Measurements from ENCODE around the gene LCA5L. TPM values are rescaled to one million over a fixed set of nuclear protein-coding genes. Genes with fewer than 3 reads are reported as not detected.

The LCA5L gene
- total and polyA plus RNA-seq, 2 donors from 2014 or later, result 3.8 to 4.3 TPM

- peak in 4 of 5 donors; percentile 24 to 54 (median 44) for DNase-seq
- H3K9ac ChIP-seq (ENCODE audit: low read length in 3 of 3), result peak within 1 kb of the TSS in 1 of 3 donors; percentile 67
Observed at GRCh38 chr21:39451332-39452206, 6.0 kb upstream of the LCA5L start, which contains the start of gene SH3BGR. SH3BGR (plus strand) TSS chr21:39451970; CDS start chr21:39452097, 127 bp downstream.

GRCh38 chr21:39447264-39447663, 1.7 kb upstream of the LCA5L start:
- Histone ChIP-seq H3K36me3 (ENCODE audit: control insufficient read depth in 2 of 3, insufficient read depth in 3 of 3, low read length in 3 of 3) (no peaks in the 10 kb centered on the region), H3K27ac (ENCODE audit: low read depth in 2 of 2, low read length in 2 of 2) (no peak overlapping the region), H3K27me3 (ENCODE audit: control insufficient read depth, insufficient read depth, low read length) (no peaks in the 10 kb centered on the region), H3K9ac (ENCODE audit: low read length in 3 of 3) (no peak overlapping the region), H3K9me3 (ENCODE audit: control insufficient read depth in 2 of 3, insufficient read depth in 1 of 3, low read length in 3 of 3) (no peaks in the 10 kb centered on the region), H3K4me3 (ENCODE audit: low read length in 3 of 3) (no peak overlapping the region), H3K4me1 (ENCODE audit: control insufficient read depth in 2 of 3, insufficient read depth in 2 of 3, low read depth in 1 of 3, low read length in 3 of 3) (peaks cover 3 to 13% (median 9%) of the 10 kb centered on the region in 3 donors)
- FAIRE-seq (no peak), DNase-seq (no peak)
- intact Hi-C loops (cut with DNase I), result no loop called here
- no peak for TF ChIP-seq CTCF (IDR thresholded peaks at IDR 0.05; ENCODE audit: borderline replicate concordance, extremely low read depth, insufficient read depth)

More at GRCh38 chr21:39451332-39452206, 6.0 kb upstream of the LCA5L start, which contains the start of gene SH3BGR:
- TF ChIP-seq CTCF (IDR thresholded peaks at IDR 0.05; ENCODE audit: borderline replicate concordance, extremely low read depth, insufficient read depth), result no peak
- Histone ChIP-seq H3K36me3 (ENCODE audit: control insufficient read depth in 2 of 3, insufficient read depth in 3 of 3, low read length in 3 of 3) (no peaks in the 10 kb centered on the region), H3K4me3 (ENCODE audit: low read length in 3 of 3) (peak within 1 kb of the TSS in 2 of 3 donors; percentile 28 to 56), H3K27me3 (ENCODE audit: control insufficient read depth, insufficient read depth, low read length) (no peaks in the 10 kb centered on the region), H3K9me3 (ENCODE audit: control insufficient read depth in 2 of 3, insufficient read depth in 1 of 3, low read length in 3 of 3) (no peaks in the 10 kb centered on the region), H3K27ac (ENCODE audit: low read depth in 2 of 2, low read length in 2 of 2) (peak within 1 kb of the TSS; percentile 66 to 71), H3K4me1 (ENCODE audit: control insufficient read depth in 2 of 3, insufficient read depth in 2 of 3, low read depth in 1 of 3, low read length in 3 of 3) (peaks cover 0 to 4% (median 0%) of the 10 kb centered on the region in 3 donors)
- intact Hi-C loops (cut with DNase I), result no loop called here
- peak; percentile 33 for FAIRE-seq

- peak overlapping the region in 1 of 2 donors; percentile 97 for H3K27ac ChIP-seq (ENCODE audit: low read depth in 2 of 2, low read length in 2 of 2)
- H3K9me3 ChIP-seq (ENCODE audit: control insufficient read depth in 2 of 3, insufficient read depth in 1 of 3, low read length in 3 of 3), result no peaks in the 10 kb centered on the region
- peaks cover 3 to 9% (median 9%) of the 10 kb centered on the region in 3 donors for H3K4me1 ChIP-seq (ENCODE audit: control insufficient read depth in 2 of 3, insufficient read depth in 2 of 3, low read depth in 1 of 3, low read length in 3 of 3)
- H3K36me3 ChIP-seq (ENCODE audit: control insufficient read depth in 2 of 3, insufficient read depth in 3 of 3, low read length in 3 of 3), result no peaks in the 10 kb centered on the region
- H3K27me3 ChIP-seq (ENCODE audit: control insufficient read depth, insufficient read depth, low read length), result no peaks in the 10 kb centered on the region
- TF ChIP-seq CTCF (IDR thresholded peaks at IDR 0.05; ENCODE audit: borderline replicate concordance, extremely low read depth, insufficient read depth), result no peak
- peak overlapping the region; percentile 20 to 83 (median 62) for H3K9ac ChIP-seq (ENCODE audit: low read length in 3 of 3)
- peak in 4 of 5 donors; percentile 53 to 70 (median 60) for DNase-seq
- H3K4me3 ChIP-seq (ENCODE audit: low read length in 3 of 3), result peak overlapping the region; percentile 77 to 87 (median 83)
- intact Hi-C loops (cut with DNase I), result no loop called here
- no peak for FAIRE-seq
Observed at GRCh38 chr21:39444421-39445180, 977 bp downstream of the LCA5L start.
